ENCODE results near the gene STK11. TPM values are rescaled to one million over a fixed set of nuclear protein-coding genes. Genes with fewer than 3 reads are reported as not detected.

STK11 gene
- total and polyA plus RNA-seq, 7 experiments from 2014 or later = 13.9 to 91.3 (median 71.5) TPM

DNA sequence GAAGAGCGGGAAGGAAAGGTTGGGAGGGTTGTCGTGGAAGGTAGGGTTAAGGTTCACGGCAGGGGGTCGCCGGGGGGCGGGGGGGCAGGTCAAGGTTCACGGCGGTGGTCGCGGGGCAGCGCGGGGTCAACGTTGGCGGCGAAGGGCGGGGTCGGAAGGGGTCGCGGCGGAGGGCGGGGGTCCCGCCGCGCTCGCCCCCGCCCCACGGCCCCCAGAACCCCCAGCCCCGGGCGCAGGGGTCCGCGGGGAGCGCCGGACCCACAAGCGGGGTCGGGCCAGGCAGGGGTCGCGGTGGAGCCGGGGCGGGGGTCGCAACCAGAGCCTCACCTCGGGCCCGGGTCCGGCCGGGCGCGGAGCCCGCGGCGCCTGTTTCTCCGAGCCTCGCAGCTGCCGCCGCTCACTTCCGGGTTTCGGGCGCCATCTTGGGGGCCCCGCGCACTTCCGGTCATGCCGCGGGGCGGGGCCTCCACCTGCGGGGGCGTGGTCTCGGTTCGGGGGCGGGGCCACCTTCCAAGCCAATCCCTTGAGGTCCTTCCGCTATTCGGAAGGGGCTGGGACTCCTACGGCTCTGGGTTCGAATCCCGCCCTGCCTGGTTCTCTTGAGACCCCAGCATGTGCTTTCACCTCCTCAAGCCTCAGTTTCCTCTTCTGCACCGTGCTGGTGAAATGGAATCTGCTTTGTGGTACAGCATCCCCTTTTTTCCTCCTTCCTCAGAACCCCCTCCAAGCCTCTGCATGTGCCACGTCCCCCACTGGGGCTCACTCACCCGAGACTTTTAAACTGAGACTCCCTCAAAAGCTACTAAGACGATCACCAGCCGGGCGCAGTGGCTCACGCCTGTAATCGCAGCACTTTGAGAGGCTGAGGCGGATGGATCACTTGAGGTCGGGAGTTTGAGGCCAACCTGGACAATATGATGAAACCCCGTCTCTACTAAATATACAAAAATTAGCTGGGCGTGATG lies 31.5 kb upstream of the STK11 start, which contains the start of gene SBNO2:
TSS of gene SBNO2 (minus strand) at position 424 of the 965 bp plus-strand sequence. CDS start 19,992 bp downstream, outside the sequence.
- Mint-ChIP-seq H3K36me3 (peaks cover 6 to 9% (median 7%) of the 10 kb centered on the region in 5 donors), H3K4me3 (peak within 1 kb of the TSS; percentile 80 to 94 (median 88)), H3K27me3 (peaks cover 0 to 2% (median 0%) of the 10 kb centered on the region in 5 donors), H3K9me3 (peaks cover 0 to 3% (median 0%) of the 10 kb centered on the region in 11 donors), H3K4me1 (peaks cover 16 to 43% (median 32%) of the 10 kb centered on the region in 7 donors), H3K27ac (peak within 1 kb of the TSS; percentile 89 to 97 (median 94))
- DNase-seq (peak; percentile 74 to 98 (median 85)), ATAC-seq (peak; percentile 96)
- intact Hi-C loops (cut with micrococcal nuclease) = loop anchor here (1.0 to 5.0 kb wide), 6 partner anchors 15 to 492 kb away; partner anchors contain the start of gene STK11 (in 1 of the 2)
- H3K9me3 ChIP-seq (ENCODE audit: control insufficient read depth in 2 of 3, low read length in 3 of 3) = no peaks in the 10 kb centered on the region
- POLR2A ChIA-PET = interaction anchor here (0.5 to 2.5 kb wide), 10 partner anchors 19 to 156 kb away, joined by 3 to 14 read pairs (median 4); partner anchors contain the start of gene CIRBP
- H3K4me3 ChIP-seq (ENCODE audit: low read length) = peak within 1 kb of the TSS; percentile 77
- H3K27me3 ChIP-seq (ENCODE audit: control insufficient read depth in 2 of 2, insufficient read depth in 2 of 2, low read length in 2 of 2) = no peaks in the 10 kb centered on the region
- CTCF ChIA-PET = no interaction called here
- peak within 1 kb of the TSS; percentile 87 for H3K27ac ChIP-seq (ENCODE audit: low read depth, low read length)
- peaks cover 0 to 12% (median 0%) of the 10 kb centered on the region in 3 experiments for H3K36me3 ChIP-seq (ENCODE audit: control insufficient read depth in 2 of 3, insufficient read depth in 3 of 3, low read length in 3 of 3)
- H3K4me1 ChIP-seq (ENCODE audit: control insufficient read depth in 2 of 2, insufficient read depth in 2 of 2, low read length in 2 of 2) = peaks cover 3 to 17% of the 10 kb centered on the region in 2 donors

DNA sequence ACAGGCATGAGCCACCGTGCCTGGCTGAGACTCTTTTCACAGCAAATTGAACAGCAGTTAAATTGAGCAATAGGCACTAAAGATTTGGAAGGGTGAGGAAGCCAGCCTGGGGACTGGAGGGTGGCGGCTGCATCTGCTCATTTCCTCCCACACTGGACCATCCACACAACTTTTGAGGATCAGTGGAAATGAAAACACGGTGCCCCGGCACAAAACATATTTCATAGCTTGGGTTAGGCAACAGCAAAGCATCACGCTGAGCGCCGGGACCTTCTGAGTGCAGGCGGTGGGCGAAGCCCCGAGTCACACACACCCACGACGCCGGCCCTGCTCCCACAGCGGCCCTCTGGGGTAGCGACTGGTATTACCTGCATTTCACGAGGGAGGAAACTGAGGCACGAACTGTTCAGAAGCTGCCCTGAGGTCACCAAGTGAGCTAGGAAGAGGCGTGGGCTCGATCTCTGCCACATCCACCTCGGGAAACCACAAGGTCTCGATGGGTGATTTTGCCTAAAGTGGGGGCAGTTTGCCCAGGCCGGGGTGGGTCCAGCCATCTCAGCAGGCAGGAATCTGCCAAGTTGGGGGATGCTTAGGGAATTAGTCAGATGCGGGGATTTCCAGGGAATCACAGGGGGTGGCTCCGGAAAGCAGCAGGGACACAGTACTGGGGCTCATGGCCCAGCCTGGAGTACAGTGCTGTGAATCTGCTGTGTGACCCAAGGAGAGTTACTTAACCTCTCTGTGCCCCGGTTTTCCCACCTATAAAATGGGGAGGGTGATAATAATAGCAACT lies 28.1 kb upstream of the STK11 start:
- H3K27me3 Mint-ChIP-seq = peaks cover 0 to 7% (median 2%) of the 10 kb centered on the region in 5 donors
- peak overlapping the region in 1 of 9 donors; percentile 79 for H3K27ac Mint-ChIP-seq
- Histone ChIP-seq H3K4me3 (ENCODE audit: low read length) (no peak overlapping the region), H3K4me1 (ENCODE audit: control insufficient read depth in 2 of 2, insufficient read depth in 2 of 2, low read length in 2 of 2) (peaks cover 0 to 12% of the 10 kb centered on the region in 2 donors), H3K9me3 (ENCODE audit: control insufficient read depth in 2 of 3, low read length in 3 of 3) (no peaks in the 10 kb centered on the region), H3K27ac (ENCODE audit: low read depth, low read length) (no peak overlapping the region), H3K36me3 (ENCODE audit: control insufficient read depth in 2 of 3, insufficient read depth in 3 of 3, low read length in 3 of 3) (peaks cover 0 to 3% (median 0%) of the 10 kb centered on the region in 3 experiments), H3K27me3 (ENCODE audit: control insufficient read depth in 2 of 2, insufficient read depth in 2 of 2, low read length in 2 of 2) (no peaks in the 10 kb centered on the region)
- peaks cover 18 to 35% (median 24%) of the 10 kb centered on the region in 7 donors for H3K4me1 Mint-ChIP-seq
- intact Hi-C loops (cut with micrococcal nuclease) = no loop called here
- H3K4me3 Mint-ChIP-seq = peak overlapping the region in 2 of 10 donors; percentile 43 to 64
- H3K9me3 Mint-ChIP-seq = no peaks in the 10 kb centered on the region
- DNase-seq (no peak), ATAC-seq (no peak)
- no peaks in the 10 kb centered on the region for H3K36me3 Mint-ChIP-seq
- POLR2A ChIA-PET = interaction anchor here (1.0 kb wide), 1 partner anchor 22 kb away, joined by 3 read pairs; no protein-coding TSS in a partner anchor
- CTCF ChIA-PET = interaction anchor here (0.6 to 1.1 kb wide), 5 partner anchors 8 to 323 kb away, joined by 3 to 6 read pairs (median 4); no protein-coding TSS in a partner anchor

DNA sequence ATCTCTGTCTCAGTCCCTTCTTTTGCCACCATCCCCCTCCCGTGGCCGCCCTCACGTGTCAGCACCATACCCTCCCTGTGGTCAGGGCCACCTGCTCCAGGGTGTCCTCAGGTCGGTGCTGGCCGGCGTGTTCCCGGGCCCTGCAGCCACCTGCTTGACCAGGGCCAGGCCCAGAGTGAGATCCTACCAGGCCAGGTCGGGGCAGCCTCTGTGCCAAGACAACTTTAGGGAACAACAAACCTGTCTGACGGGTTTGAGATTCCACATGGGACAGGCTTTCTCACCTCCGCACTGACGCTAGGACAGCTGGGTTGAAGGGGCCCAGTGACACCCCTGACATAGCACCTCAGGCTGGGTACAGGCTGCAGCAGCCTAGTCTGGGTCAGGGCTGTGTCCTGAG lies 24.0 kb upstream of the STK11 start:
- no peaks in the 10 kb centered on the region for H3K27me3 ChIP-seq (ENCODE audit: control insufficient read depth in 2 of 2, insufficient read depth in 2 of 2, low read length in 2 of 2)
- no peaks in the 10 kb centered on the region for H3K9me3 ChIP-seq (ENCODE audit: control insufficient read depth in 2 of 3, low read length in 3 of 3)
- POLR2A ChIA-PET = no interaction called here
- ATAC-seq (no peak), DNase-seq (no peak)
- H3K9me3 Mint-ChIP-seq = no peaks in the 10 kb centered on the region
- peaks cover 0 to 7% (median 2%) of the 10 kb centered on the region in 5 donors for H3K27me3 Mint-ChIP-seq
- CTCF ChIA-PET = no interaction called here
- H3K4me3 ChIP-seq (ENCODE audit: low read length) = no peak overlapping the region
- H3K36me3 Mint-ChIP-seq = no peaks in the 10 kb centered on the region
- no peaks in the 10 kb centered on the region for H3K36me3 ChIP-seq (ENCODE audit: control insufficient read depth in 2 of 3, insufficient read depth in 3 of 3, low read length in 3 of 3)
- H3K27ac ChIP-seq (ENCODE audit: low read depth, low read length) = no peak overlapping the region
- peak overlapping the region in 3 of 9 donors; percentile 57 to 94 (median 81) for H3K27ac Mint-ChIP-seq
- H3K4me1 Mint-ChIP-seq = peaks cover 11 to 34% (median 15%) of the 10 kb centered on the region in 7 donors
- H3K4me1 ChIP-seq (ENCODE audit: control insufficient read depth in 2 of 2, insufficient read depth in 2 of 2, low read length in 2 of 2) = peaks cover 0 to 9% of the 10 kb centered on the region in 2 donors
- H3K4me3 Mint-ChIP-seq = peak overlapping the region in 5 of 10 donors; percentile 22 to 82 (median 71)
- intact Hi-C loops (cut with micrococcal nuclease) = no loop called here

DNA sequence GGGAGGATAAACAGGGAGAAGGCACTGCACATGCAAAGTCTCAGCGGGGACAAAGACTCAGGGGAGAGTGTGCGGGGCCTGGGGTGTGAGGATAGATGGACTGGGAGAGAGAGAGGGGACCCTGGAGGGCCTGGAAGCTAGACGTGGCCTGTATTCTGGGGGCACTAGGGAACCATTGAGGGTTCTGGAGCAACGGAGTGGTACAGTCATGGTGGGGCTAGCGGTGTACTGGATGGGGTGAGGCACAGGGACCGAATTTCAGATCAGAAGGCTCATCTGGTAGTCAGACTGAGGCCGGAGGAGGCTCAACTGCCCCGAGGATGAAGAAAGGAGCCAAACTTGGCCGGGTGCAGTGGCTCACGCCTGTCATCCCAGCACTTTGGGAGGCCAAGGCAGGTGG lies 23.5 kb upstream of the STK11 start:
- Histone ChIP-seq H3K4me1 (ENCODE audit: control insufficient read depth in 2 of 2, insufficient read depth in 2 of 2, low read length in 2 of 2) (peaks cover 0 to 9% of the 10 kb centered on the region in 2 donors), H3K27ac (ENCODE audit: low read depth, low read length) (no peak overlapping the region), H3K4me3 (ENCODE audit: low read length) (no peak overlapping the region), H3K9me3 (ENCODE audit: control insufficient read depth in 2 of 3, low read length in 3 of 3) (no peaks in the 10 kb centered on the region), H3K27me3 (ENCODE audit: control insufficient read depth in 2 of 2, insufficient read depth in 2 of 2, low read length in 2 of 2) (no peaks in the 10 kb centered on the region), H3K36me3 (ENCODE audit: control insufficient read depth in 2 of 3, insufficient read depth in 3 of 3, low read length in 3 of 3) (no peaks in the 10 kb centered on the region)
- ChIA-PET POLR2A (no interaction called here), CTCF (interaction anchor here (0.7 kb wide), 1 partner anchor 186 kb away, joined by 3 read pairs; no protein-coding TSS in a partner anchor)
- no peaks in the 10 kb centered on the region for H3K36me3 Mint-ChIP-seq
- peaks cover 11 to 34% (median 15%) of the 10 kb centered on the region in 7 donors for H3K4me1 Mint-ChIP-seq
- no peaks in the 10 kb centered on the region for H3K9me3 Mint-ChIP-seq
- ATAC-seq (no peak), DNase-seq (no peak)
- H3K27ac Mint-ChIP-seq = peak overlapping the region in 1 of 9 donors; percentile 13
- intact Hi-C loops (cut with micrococcal nuclease) = no loop called here
- H3K27me3 Mint-ChIP-seq = peaks cover 0 to 7% (median 2%) of the 10 kb centered on the region in 5 donors
- H3K4me3 Mint-ChIP-seq = no peak overlapping the region

DNA sequence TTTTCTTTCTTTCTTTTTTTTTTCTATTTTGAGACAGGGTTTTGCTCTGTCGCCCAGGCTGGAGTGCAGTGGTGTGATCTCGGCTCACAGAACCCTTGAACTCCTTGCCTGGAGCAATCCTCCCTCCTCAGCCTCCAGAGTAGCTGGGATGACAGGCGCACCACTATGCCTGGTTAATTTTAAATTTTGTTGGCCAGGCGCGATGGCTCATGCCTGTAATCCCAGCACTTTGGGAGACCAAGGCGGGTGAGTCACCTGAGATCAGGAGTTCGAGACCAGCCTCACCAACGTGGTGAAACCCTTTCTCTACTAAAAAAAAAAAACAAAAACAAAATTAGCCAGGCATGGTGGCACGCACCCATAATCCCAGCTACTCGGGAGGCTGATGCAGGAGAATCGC lies 22.9 kb upstream of the STK11 start:
- DNase-seq (no peak), ATAC-seq (no peak)
- Mint-ChIP-seq H3K36me3 (no peaks in the 10 kb centered on the region), H3K27ac (no peak overlapping the region), H3K27me3 (peaks cover 0 to 7% (median 2%) of the 10 kb centered on the region in 5 donors), H3K4me1 (peaks cover 11 to 27% (median 12%) of the 10 kb centered on the region in 7 donors), H3K4me3 (no peak overlapping the region), H3K9me3 (no peaks in the 10 kb centered on the region)
- ChIA-PET CTCF (interaction anchor here (0.7 kb wide), 1 partner anchor 186 kb away, joined by 3 read pairs; no protein-coding TSS in a partner anchor), POLR2A (no interaction called here)
- Histone ChIP-seq H3K27me3 (ENCODE audit: control insufficient read depth in 2 of 2, insufficient read depth in 2 of 2, low read length in 2 of 2) (no peaks in the 10 kb centered on the region), H3K27ac (ENCODE audit: low read depth, low read length) (no peak overlapping the region), H3K4me3 (ENCODE audit: low read length) (no peak overlapping the region), H3K36me3 (ENCODE audit: control insufficient read depth in 2 of 3, insufficient read depth in 3 of 3, low read length in 3 of 3) (no peaks in the 10 kb centered on the region), H3K9me3 (ENCODE audit: control insufficient read depth in 2 of 3, low read length in 3 of 3) (no peaks in the 10 kb centered on the region), H3K4me1 (ENCODE audit: control insufficient read depth in 2 of 2, insufficient read depth in 2 of 2, low read length in 2 of 2) (peaks cover 0 to 9% of the 10 kb centered on the region in 2 donors)
- intact Hi-C loops (cut with micrococcal nuclease) = no loop called here

DNA sequence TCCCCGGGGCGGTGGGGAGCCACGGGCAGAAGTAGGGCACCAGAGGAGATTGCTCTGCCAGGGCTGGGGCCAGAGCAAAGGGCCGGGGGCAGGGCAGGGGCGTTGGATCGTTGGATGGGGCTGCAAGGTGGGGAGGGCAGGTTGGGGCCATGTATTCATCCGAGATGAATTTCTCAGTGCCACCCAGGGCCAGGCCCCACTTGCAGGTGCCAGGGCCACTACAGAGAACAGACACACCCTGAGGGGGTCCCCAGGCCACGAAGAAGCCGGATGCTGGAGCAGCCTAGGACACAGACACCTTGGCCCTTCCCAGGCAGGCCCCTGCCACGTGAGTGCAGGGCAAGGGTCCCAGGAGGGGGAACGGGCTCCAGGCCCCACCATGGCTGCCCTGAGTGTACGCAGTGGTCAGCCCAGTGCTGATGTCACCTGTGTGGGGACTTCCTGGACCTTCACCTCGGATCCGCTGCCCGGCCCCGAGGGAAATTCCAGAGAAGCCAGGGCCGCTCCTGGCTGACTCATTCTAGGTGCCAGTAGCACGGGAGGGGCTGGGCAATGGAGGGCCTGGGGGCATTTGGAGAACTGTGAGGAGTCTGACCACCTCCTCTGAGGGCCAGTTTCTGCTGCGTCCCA lies 21.9 kb upstream of the STK11 start:
- no peak overlapping the region for H3K4me3 ChIP-seq (ENCODE audit: low read length)
- intact Hi-C loops (cut with micrococcal nuclease) = no loop called here
- ATAC-seq (no peak), DNase-seq (no peak)
- no peaks in the 10 kb centered on the region for H3K36me3 ChIP-seq (ENCODE audit: control insufficient read depth in 2 of 3, insufficient read depth in 3 of 3, low read length in 3 of 3)
- H3K27ac ChIP-seq (ENCODE audit: low read depth, low read length) = no peak overlapping the region
- H3K27me3 Mint-ChIP-seq = peaks cover 0 to 7% (median under 1%) of the 10 kb centered on the region in 5 donors
- no peaks in the 10 kb centered on the region for H3K27me3 ChIP-seq (ENCODE audit: control insufficient read depth in 2 of 2, insufficient read depth in 2 of 2, low read length in 2 of 2)
- H3K27ac Mint-ChIP-seq = no peak overlapping the region
- H3K9me3 ChIP-seq (ENCODE audit: control insufficient read depth in 2 of 3, low read length in 3 of 3) = no peaks in the 10 kb centered on the region
- CTCF ChIA-PET = no interaction called here
- no peaks in the 10 kb centered on the region for H3K36me3 Mint-ChIP-seq
- H3K9me3 Mint-ChIP-seq = no peaks in the 10 kb centered on the region
- no peak overlapping the region for H3K4me3 Mint-ChIP-seq
- peaks cover 0 to 9% of the 10 kb centered on the region in 2 donors for H3K4me1 ChIP-seq (ENCODE audit: control insufficient read depth in 2 of 2, insufficient read depth in 2 of 2, low read length in 2 of 2)
- POLR2A ChIA-PET = no interaction called here
- peaks cover 11 to 26% (median 12%) of the 10 kb centered on the region in 7 donors for H3K4me1 Mint-ChIP-seq

Data from naive thymus-derived CD4-positive, alpha-beta T cell (primary cell).